ENCODE data around the gene PNCK.
"Not testable (repeated sequence)": the region's sequence is repeated elsewhere in the genome, so short reads cannot be mapped to it uniquely, and the experiment has no call there.

Gene PNCK

DNA sequence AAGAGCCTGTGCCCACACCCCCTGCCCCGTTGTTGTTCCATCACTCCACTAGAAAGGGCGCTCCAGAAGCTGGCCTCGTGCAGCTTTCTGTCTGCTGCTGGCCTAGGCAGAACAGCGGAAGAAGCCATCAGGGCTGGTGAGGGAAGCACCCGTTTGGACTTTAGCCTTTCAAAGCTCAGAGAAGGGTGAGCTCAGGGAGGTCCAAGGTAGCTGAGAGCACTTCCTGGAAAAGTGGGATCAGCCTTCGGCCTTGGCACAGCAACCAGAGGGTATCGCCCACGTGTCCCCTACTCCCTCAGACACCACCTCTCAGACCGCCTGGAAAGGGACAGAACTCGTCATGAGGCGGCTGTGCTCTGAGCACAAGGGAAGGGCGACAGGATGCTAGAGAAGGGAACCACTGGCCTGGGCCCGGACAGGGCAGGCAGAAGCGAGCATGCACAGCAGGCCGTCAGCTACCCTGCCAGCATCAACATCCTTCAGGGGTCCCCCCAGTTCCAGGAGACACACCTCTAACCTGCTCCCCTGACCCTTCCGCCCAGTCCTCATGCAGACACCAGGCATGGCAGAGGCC is 25.7 kb upstream of the PNCK start:
- DNase-seq (ENCODE audit: low read depth, low spot score): not testable (repeated sequence)

DNA sequence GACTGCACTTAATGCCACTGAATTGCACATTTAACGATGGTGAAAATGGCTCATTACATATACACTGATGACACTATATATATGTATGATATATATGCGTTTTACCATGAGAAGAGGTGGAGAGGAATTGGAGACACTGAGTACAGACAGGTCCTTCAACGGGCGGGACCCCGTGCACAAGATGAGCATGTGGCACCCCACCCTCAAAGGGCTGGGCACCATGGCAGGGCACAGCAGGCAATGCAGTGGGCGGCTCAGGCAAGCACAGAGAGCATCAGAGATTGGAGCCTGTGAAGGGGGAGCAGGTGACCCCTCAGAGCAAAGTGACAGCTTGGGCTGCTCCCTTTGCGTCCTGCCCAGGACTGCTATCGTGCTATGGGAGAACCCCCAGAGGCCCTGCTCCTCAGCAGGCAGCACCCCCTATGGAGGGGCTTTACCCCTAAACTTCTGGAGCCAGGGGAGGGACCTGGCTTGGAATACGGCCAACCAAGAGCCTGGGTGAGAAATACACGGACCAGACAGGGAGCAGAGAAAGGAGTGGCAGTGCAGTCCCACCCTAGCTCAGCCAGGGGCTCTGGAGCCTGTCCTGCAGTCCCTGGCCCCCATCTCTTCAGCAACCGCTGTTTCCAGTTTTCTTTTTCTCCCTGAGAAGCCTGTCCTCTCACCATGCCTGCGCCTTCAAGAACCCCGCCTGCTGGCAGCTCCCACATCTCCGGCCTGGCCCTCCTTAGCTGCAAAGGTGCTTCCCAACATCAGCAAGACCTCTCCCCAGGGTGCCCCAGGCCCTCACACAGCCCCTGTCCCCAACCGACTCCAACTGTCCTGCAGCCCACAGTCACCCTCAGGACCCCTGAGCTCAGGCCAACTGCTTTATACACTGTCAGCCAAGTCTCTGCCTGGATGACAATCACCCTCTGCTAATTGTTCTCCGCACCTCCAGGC is 24.6 kb upstream of the PNCK start:
- no peak for DNase-seq (ENCODE audit: low read depth, low spot score)

DNA sequence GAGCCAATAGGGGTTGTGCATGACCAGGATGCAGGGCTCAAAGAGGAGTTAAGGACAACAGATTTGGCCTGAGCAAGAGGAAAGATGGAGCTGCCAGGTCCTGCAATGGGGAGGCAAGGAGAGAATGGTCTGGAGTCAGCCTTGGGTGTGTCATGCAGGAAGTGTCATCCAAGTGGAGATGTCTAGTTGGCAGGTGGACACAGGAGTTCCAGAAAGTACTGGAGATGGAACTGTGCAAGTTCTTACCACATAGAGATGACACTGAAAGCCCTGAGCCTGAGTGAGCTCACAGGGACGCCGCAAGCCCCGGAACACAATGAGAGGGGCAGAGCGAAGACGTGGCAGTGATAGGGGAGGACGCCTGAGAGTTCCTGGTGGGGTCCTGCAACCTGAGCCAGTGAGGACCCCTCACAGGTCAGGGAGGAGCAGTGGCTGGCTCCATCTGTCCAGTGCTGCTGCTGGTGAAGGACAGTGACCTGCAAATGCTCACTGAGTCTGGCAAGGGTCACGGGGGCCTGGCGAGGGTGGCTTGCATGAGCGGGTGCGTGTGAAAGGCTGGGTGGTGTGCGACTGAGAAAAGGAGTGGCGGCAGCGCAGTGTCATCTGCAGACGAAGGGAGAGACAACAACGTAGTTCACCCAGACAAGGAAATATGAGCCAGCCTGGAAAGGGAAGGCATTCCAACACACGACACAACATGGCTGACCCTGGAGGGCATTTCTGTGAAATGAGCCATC is 23.5 kb upstream of the PNCK start:
- not testable (repeated sequence) for DNase-seq (ENCODE audit: low read depth, low spot score)

DNA sequence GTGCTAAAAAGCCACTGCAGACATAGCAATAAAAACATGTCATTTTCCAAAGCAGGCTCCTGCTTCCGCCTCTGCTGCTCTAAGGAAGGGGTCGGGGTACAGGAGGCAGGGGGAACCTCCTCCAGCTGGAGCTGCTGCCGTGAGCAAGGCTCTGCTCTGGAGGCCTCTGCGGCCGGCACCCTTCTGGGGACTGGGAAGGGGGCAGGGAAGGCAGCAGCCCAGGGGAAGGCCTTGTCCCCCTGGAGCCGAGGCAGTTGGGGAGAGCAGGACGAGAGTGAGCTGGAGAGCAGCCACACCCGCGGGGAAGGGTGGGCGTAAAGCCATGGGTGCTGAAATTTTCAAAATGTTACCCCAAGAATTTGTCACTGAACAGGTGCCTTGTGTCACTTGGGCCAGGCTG is 22.9 kb upstream of the PNCK start:
- DNase-seq (ENCODE audit: low read depth, low spot score): not testable (repeated sequence)

DNA sequence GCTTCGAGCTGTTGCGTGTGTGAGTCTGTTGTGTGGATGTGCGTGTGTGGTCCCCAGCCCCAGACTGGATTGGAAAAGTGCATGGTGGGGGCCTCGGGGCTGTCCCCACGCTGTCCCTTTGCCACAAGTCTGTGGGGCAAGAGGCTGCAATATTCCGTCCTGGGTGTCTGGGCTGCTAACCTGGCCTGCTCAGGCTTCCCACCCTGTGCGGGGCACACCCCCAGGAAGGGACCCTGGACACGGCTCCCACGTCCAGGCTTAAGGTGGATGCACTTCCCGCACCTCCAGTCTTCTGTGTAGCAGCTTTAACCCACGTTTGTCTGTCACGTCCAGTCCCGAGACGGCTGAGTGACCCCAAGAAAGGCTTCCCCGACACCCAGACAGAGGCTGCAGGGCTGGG is 22.5 kb upstream of the PNCK start:
- DNase-seq (ENCODE audit: low read depth, low spot score): no peak

DNA sequence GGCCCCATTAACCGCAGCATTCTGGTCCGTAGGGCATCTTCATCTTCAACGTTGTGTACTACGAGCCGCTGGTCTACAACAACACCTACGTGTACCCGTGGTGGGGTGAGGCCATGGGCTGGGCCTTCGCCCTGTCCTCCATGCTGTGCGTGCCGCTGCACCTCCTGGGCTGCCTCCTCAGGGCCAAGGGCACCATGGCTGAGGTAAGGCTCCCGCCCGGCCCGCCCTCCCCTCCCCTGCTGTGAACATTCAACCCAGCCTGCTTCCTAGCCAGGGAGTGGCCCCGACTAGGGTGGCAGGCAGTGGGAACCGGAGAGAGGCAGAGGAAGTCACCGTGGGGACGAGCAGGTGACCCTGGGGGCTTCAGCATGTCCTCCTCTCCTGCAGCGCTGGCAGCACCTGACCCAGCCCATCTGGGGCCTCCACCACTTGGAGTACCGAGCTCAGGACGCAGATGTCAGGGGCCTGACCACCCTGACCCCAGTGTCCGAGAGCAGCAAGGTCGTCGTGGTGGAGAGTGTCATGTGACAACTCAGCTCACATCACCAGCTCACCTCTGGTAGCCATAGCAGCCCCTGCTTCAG is 21.2 kb upstream of the PNCK start:
- DNase-seq (ENCODE audit: low read depth, low spot score): no peak

DNA sequence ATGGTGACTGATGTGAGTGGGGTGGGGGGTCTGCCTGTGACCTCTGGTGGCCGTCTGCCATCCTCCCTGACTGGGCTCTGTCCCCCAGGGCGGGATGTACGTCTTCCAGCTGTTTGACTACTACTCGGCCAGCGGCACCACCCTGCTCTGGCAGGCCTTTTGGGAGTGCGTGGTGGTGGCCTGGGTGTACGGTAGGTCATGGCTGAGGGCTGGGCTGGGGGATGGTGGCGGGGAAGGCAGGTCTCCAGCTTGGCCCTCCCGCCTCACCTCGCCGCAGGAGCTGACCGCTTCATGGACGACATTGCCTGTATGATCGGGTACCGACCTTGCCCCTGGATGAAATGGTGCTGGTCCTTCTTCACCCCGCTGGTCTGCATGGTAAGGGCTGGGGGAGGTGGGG is 20.6 kb upstream of the PNCK start:
- not testable (repeated sequence) for DNase-seq (ENCODE audit: low read depth, low spot score)

DNA sequence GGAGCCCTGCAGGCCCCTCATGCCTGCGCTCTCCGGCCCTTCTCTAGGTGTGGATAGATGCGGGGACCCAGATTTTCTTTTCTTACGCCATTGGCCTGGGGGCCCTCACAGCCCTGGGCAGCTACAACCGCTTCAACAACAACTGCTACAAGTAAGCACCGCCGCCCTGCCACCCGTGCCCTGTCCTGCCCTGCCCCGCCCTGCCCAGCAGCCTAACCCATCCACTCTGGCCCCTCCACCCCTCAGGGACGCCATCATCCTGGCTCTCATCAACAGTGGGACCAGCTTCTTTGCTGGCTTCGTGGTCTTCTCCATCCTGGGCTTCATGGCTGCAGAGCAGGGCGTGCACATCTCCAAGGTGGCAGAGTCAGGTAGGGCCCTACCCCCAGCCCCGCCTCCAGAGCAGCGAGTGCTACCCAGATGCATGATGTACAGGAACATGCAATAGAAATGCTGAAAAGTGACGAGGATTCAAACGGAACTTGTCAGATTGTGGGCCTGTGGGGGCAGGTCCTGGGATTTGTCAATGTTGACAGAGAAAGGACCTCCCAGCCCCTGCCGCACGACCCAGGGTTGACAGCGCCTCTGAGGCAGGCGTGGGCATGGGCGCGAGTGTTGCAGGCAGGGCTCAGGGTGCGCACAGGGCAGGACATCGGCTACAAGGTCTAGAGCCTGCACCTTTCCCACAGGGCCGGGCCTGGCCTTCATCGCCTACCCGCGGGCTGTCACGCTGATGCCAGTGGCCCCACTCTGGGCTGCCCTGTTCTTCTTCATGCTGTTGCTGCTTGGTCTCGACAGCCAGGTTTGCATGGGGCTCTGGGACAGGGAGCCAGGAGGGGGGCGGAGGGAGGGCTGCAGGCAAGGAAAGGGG is 19.8 kb upstream of the PNCK start:
- no peak for DNase-seq (ENCODE audit: low read depth, low spot score)

DNA sequence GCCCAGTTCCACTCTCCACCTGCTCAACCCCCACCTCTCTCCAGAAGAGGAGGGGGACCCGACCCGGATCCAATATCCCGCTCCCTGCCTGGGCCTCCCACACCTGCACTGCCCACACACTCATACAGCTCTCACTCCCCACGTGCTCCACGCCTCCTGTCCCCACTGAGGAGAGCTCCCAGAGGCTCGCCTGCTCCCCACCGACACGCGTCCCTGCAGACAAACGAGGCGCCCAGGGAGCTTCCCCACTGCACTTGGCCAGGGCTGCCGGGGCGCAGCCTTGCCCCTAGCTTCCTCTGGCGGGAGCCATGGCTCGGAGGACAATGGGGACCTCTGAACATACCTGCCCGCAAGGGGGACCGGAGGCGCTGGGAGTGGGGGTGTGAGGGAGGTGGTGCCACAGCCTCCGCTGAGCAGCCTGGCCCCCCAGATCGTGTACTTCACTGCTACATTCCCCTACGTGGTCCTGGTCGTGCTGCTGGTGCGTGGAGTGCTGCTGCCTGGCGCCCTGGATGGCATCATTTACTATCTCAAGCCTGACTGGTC is 19.1 kb upstream of the PNCK start:
- no peak for DNase-seq (ENCODE audit: low read depth, low spot score)

DNA sequence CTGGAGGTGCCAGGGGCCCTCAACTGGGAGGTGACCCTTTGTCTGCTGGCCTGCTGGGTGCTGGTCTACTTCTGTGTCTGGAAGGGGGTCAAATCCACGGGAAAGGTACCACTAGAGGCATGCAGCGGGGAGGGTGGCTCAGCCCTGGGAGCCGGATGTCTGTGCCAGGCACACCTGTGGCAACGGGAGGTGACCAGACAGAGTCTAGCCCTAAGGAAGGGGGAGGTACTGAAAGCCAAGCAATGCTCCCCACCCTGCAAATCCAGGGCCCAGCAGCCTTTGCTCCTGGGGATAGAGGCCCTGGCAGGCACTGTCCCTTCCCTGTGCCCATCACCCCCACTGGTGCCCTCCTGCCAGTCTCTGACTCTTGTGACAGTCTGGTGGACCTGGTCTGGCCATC is 18.4 kb upstream of the PNCK start:
- DNase-seq (ENCODE audit: low read depth, low spot score): no peak

DNA sequence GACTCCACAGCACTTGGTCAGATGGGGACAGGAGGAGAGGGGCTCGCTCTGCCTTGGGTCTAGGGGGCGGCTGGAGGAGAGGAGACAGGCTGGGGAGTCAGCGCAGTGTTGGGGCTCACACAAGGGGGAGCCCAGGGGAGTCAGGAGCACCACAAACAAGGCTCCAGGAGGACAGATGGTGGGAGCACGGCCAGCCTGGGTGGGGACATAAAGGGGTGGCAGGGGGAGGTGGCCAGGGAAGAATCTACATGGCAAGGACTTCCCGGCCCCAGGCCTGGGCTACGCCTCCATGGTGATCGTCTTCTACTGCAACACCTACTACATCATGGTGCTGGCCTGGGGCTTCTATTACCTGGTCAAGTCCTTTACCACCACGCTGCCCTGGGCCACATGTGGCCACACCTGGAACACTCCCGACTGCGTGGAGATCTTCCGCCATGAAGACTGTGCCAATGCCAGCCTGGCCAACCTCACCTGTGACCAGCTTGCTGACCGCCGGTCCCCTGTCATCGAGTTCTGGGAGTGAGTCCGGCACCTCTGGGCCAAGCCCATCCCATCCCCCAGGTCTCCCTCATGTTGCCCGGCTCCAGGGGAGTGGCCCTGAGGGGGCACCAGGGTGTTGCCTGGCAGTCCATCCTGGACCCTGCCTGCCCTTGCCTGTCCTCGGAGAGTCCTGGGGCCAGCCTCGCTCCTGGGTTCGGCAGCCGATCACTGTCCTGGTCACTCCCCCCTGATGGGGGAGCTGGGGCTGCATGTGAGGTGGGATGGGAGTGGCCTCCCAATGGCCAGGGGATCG is 17.6 kb upstream of the PNCK start:
- not testable (repeated sequence) for DNase-seq (ENCODE audit: low read depth, low spot score)

DNA sequence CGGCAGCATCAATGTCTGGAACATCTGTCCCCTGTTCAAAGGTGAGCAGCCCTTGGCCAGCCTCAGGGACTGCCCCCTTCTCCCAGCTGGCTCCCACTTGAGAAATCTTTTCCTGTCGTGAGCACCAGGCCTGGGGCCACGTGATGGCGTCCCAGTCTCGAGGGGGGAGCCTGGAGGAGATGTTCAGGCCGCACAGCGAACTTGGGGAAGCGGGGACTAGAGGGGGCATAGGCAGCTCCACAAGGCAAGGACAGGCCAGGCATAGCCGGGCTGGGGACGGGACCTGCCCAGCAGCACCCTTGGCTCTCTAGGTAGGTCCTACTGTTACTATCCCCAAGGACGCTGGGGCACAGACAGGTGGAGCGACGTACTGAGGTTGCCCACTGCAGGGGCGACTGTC is 16.9 kb upstream of the PNCK start:
- DNase-seq (ENCODE audit: low read depth, low spot score): no peak

DNA sequence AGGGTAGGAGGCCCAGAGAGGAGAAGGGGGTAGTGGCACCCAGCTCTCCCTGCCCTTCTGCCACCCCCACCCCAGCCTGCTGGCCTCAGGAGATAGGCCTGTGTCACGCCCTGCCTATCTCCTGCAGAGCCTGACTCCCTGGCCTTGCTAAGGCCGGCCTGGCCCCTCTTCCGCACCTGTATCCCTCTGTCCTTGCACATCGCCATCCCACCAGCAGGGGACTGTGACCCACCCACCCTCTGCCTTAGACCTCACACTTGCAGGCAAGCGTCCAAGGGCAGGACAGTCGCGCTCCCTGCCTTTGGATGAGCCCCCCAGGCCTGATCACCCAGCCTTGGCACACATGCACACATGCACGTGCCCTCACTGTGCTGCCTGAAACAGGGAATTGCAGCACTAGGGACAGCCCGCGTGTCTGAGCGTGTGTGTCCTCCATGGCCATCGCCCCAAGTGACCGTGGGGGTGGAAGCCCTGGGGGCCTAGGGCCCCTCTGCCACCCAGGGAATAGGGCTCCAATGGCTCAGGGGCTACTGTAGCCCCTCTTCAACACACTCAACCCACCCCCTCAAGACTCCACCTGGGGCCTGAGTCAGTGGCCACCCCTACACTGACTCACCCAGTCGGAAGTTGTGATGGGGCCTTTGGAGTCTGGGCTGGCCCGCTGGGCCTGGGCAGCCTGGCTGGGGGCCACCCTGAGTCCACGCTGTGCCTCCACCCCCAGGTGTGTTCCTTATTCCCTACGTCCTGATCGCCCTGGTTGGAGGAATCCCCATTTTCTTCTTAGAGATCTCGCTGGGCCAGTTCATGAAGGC is 16.2 kb upstream of the PNCK start:
- no peak for DNase-seq (ENCODE audit: low read depth, low spot score)

DNA sequence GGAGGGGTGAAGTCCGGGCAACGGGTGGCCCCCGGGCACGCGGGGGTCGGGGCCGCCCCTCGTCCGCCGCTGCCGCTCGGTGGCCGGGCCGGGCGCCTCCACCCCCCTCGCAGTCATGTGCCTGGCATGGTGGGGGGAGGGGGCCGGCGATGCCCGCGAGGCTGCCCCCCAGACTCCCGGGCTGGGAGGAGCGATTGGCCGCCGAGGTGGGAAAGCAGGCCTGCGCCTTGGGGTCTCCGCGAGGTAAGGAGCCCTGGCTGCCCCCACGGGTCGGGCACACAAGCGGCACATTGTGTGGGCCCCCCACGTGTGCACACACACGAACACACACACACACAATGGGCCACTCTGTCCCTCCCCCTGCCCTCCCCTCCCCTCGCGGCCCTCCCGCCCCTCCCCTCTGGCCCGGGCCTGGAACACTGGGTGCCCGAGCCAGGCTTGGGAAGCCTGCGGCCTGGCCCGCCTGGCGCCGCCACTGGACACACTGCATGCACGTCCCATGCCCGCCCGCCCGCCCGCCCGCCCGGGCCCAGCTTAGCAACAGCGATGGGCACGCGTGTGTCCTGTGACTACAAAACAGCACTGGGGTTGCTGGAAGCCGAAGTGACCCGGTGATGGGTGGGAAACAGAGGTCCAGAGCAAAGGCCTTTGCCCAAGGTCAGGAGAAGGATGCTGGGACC is 15.4 kb upstream of the PNCK start:
- DNase-seq (ENCODE audit: low read depth, low spot score): no peak

DNA sequence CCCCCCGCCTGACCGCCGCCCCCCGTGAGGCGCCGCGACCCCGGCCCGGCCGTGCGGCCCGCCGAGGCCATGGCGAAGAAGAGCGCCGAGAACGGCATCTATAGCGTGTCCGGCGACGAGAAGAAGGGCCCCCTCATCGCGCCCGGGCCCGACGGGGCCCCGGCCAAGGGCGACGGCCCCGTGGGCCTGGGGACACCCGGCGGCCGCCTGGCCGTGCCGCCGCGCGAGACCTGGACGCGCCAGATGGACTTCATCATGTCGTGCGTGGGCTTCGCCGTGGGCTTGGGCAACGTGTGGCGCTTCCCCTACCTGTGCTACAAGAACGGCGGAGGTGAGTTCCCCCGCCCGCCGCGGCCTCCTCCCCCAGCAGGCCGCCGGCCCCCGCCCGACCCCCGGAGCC is 14.9 kb upstream of the PNCK start:
- no peak for DNase-seq (ENCODE audit: low read depth, low spot score)

DNA sequence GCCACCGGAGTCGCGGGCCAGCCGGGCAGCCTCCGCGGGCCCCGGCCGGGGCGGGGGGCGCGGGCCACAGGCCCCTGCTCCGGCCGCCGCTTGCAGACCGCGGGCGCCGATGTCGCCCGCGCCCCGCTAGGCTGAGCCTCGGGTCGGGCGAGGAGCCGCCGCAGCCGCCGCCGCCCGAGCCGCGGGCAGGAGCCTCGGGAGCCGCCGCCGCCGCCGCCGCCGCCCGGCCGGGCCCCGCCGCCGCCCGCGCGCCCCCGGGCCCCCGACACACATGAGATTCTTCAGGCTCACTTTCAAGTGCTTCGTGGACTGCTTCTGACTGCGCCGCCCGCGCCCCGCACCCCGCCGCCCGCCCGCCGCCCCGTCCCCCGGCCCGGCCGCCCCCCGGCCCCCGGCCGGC is 14.5 kb upstream of the PNCK start:
- no peak for DNase-seq (ENCODE audit: low read depth, low spot score)

DNA sequence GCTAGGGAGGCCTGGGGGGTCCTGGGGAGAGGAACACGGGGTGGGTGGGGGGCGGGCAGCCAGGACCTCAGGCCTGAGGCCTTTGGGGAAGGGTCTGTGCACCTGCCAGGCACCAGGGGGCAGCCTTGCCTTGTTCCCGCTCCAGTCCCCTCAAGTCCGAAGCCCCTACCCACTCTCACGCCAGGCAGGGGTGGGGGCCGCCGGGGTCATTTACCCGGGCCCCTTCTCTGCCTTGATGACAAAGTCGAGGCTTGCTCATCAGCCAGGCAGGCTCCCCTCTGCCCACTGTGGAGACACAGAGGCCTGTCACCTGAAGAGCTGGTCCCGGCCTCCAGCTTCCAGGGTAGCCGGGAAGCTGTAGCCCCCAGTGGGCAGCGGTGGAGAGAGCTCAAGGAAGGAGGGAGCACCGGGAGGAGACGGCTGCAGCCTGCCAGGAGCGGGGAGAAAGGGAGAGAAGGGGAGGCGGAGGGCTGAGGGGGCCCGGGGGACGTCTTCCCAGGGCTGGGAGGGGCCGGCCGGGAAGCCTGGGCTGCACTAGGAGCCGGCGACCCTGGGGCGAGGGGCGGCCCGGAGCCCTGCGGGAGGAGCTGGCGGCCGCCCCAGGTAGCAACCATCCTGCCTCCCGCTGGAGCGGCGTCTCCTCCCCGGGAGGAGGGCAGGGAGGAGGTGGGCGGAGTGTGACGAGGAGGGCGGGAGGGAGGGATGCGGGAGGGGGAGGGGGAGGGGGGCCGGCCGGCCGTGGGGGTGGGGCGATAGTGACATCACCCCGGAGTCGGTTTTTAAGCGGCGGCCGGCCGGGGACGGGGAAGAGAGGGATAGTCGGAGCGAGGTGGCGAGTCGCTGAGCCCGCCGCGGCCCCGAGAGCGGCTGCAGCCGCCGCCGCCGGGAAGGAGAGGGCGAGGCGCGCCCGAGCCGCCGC is 13.8 kb upstream of the PNCK start, which contains the start of gene SLC6A8:
TSS of gene SLC6A8 (plus strand) at position 806 of the 919 bp plus-strand sequence. CDS start 649 bp downstream, outside the sequence.
- no peak for DNase-seq (ENCODE audit: low read depth, low spot score)

Data from smooth muscle cell of the brain vasculature (primary cell).